H1 (cell line): Measurements from ENCODE around the gene CADPS.

Experiments
- CEBPB ChIP-seq: IDR thresholded peaks from 2 replicates; pipeline ENCODE4 v1.6.1; 2012; ENCODE audit warnings: low read depth, low read length
- CHD2 ChIP-seq: IDR thresholded peaks from 2 replicates; pipeline ENCODE4 v1.6.1; 2012; ENCODE audit warnings: low read length, improper control_type of control experiment
- CTCF ChIP-seq, 3 experiments: IDR thresholded peaks; 1 replicate in 2 of 3; 2 replicates in 1 of 3; pipeline versions ENCODE4 v1.5.1 to v1.6.1; 2011; ENCODE audit warnings: low read length in 3 of 3, mild to moderate bottlenecking in 3 of 3, inconsistent platforms in 2 of 3, low read depth in 1 of 3, moderate library complexity in 1 of 3; ENCODE audit not compliant: insufficient read depth in 1 of 3; ENCODE audit errors: control extremely low read depth in 1 of 3
- EZH2 ChIP-seq: fragments of 200-600 bp; sonication (generic); IDR thresholded peaks from 2 replicates; pipeline ENCODE4 v1.7.1; 2012; ENCODE audit warnings: low read depth, mild to moderate bottlenecking, moderate library complexity, low read length, inconsistent platforms; ENCODE audit not compliant: severe bottlenecking
- JUN ChIP-seq: IDR thresholded peaks from 2 replicates; pipeline ENCODE4 v1.6.1; 2011; ENCODE audit warnings: low read depth, mild to moderate bottlenecking, improper control_type of control experiment, low read length
- PHF8 ChIP-seq: fragments of 200-600 bp; sonication (generic); conservative IDR thresholded peaks from 2 replicates; pipeline ENCODE4 v1.7.1; 2012; ENCODE audit warnings: low read depth, mild to moderate bottlenecking, inconsistent platforms, low read length, moderate library complexity
- SIX5 ChIP-seq: IDR thresholded peaks from 2 replicates; pipeline ENCODE4 v1.6.1; 2011; ENCODE audit warnings: mild to moderate bottlenecking, low read depth, low read length
- SP1 ChIP-seq: IDR thresholded peaks from 2 replicates; pipeline ENCODE4 v1.6.1; 2011; ENCODE audit warnings: low read depth, low read length
- SRF ChIP-seq: IDR thresholded peaks from 2 replicates; pipeline ENCODE4 v1.6.1; 2011; ENCODE audit warnings: mild to moderate bottlenecking, low read depth, low read length, moderate library complexity

GRCh38 chr3:62718011-62718410 lies 157.2 kb downstream of the CADPS start:
- TF ChIP-seq CHD2 (no peak), CTCF (IDR thresholded peaks at IDR 0.05; ENCODE audit: control extremely low read depth in 1 of 3, insufficient read depth in 1 of 3, low read depth in 1 of 3, low read length in 3 of 3) (no peak), PHF8 (no peak), JUN (no peak), SP1 (no peak), SRF (no peak), SIX5 (no peak), CEBPB (no peak), EZH2 (no peak)
